HFFc6 (cell line): ENCODE measurements around the gene CCBE1. TPM values are rescaled to one million over a fixed set of nuclear protein-coding genes. Genes with fewer than 3 reads are reported as not detected.
A peak's percentile ranks its signal among the peaks of the same experiment; 100 is the strongest.

Experiments used
- DNase-seq: peaks from one replicate; pipeline ENCODE4 v3.0.0-alpha.2; 2018
- H3K27ac Mint-ChIP-seq: 2 replicates; pipeline ENCODE4 v1.8.0; 2020; ENCODE audit warnings: mild to moderate bottlenecking, mixed read lengths
- H3K27me3 Mint-ChIP-seq: 2 replicates; pipeline ENCODE4 v1.8.0; 2021; ENCODE audit warnings: mild to moderate bottlenecking, moderate library complexity, mixed read lengths; ENCODE audit not compliant: insufficient read depth
- H3K36me3 Mint-ChIP-seq: 2 replicates; pipeline ENCODE4 v1.8.0; 2021; ENCODE audit warnings: low read depth, mixed read lengths
- H3K4me1 Mint-ChIP-seq: 2 replicates; pipeline ENCODE4 v1.8.0; 2020; ENCODE audit warnings: low read depth, mixed read lengths
- H3K4me3 Mint-ChIP-seq: 2 replicates; pipeline ENCODE4 v1.8.0; 2020; ENCODE audit warnings: mild to moderate bottlenecking, moderate library complexity, mixed read lengths
- H3K9me3 Mint-ChIP-seq: 2 replicates; pipeline ENCODE4 v1.8.0; 2020; ENCODE audit warnings: mild to moderate bottlenecking, mixed read lengths
- total RNA-seq, 6 experiments: library from RNA; stranded (reverse); fragmentation: NEBNext Ultra II Directional; extraction: Animal tissue kit (Norgen Biotek cat#: 25700); gene quantifications; 2 replicates in 1 of 6; 3 replicates in 5 of 6; pipeline ENCODE4 v1.2.3, GENCODE V29; 2021
- TF ChIP-seq, protein P1 (sequence below): fragments of 200-600 bp; sonication (generic); IDR thresholded peaks from 2 replicates; pipeline ENCODE4 v1.5.0; 2021; ENCODE audit warnings: antibody characterized with exemption, mild to moderate bottlenecking

The CCBE1 gene
- total RNA-seq, 6 experiments from 2014 or later, result 161 to 223 (median 206) TPM

DNA sequence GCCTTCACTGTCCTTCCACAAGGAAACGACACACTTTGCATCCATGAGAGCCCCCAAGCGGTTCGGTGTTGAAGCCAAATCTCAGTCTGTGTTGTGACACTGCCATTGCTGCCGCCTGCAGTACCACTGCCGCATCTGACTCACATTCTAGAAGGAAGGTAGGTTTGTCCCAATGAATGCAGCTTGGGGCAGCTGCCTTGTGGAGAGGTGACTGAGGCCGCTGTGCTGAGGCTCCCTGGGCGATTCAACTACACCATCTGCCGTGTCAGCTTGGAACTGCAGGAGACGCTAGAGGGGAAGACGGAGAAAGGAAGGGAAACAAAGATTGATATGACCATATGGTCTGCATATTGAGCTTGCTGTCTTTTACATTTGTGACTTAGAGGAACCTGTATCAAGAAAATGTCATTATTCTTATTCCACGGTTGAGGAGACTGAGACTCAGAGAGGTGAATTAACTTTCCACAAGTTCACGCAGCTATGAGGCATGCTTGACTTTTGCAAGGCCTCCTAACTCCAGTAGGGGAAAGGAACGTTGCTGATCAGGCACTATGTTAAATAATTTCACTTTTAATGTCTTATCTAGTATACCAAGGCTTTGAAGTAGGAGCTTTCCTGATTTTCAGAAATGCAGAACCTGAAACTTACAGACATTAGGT is 294.7 kb downstream of the CCBE1 start:
- H3K4me1 Mint-ChIP-seq, result peaks cover 18% of the 10 kb centered on the region
- peak; percentile 51 for DNase-seq
- no peaks in the 10 kb centered on the region for H3K27me3 Mint-ChIP-seq
- H3K4me3 Mint-ChIP-seq, result no peak overlapping the region
- H3K27ac Mint-ChIP-seq, result no peak overlapping the region
- no peaks in the 10 kb centered on the region for H3K9me3 Mint-ChIP-seq
- TF ChIP-seq, protein P1, sequence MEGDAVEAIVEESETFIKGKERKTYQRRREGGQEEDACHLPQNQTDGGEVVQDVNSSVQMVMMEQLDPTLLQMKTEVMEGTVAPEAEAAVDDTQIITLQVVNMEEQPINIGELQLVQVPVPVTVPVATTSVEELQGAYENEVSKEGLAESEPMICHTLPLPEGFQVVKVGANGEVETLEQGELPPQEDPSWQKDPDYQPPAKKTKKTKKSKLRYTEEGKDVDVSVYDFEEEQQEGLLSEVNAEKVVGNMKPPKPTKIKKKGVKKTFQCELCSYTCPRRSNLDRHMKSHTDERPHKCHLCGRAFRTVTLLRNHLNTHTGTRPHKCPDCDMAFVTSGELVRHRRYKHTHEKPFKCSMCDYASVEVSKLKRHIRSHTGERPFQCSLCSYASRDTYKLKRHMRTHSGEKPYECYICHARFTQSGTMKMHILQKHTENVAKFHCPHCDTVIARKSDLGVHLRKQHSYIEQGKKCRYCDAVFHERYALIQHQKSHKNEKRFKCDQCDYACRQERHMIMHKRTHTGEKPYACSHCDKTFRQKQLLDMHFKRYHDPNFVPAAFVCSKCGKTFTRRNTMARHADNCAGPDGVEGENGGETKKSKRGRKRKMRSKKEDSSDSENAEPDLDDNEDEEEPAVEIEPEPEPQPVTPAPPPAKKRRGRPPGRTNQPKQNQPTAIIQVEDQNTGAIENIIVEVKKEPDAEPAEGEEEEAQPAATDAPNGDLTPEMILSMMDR, result peak; percentile 90
- no peaks in the 10 kb centered on the region for H3K36me3 Mint-ChIP-seq

DNA sequence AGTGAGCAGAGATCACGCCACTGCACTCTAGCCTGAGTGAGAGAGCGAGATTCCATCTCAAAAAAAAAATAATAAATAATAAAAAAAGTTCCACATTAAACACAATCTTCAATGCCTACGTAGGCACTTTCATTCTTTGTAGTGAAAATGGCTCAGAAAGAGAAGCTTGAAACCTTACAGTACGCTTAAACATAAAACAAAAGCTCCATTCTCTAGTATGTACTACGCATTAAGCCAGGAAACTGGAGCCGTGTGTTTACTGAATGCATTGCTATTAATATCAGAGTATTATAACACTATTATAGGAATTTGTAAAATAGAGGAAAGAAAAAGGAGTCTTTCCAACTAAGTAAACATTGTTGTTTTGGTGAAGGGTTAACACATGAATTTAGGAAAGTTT is 296.8 kb downstream of the CCBE1 start:
- no peak overlapping the region for H3K27ac Mint-ChIP-seq
- H3K36me3 Mint-ChIP-seq, result no peaks in the 10 kb centered on the region
- H3K9me3 Mint-ChIP-seq, result no peaks in the 10 kb centered on the region

DNA sequence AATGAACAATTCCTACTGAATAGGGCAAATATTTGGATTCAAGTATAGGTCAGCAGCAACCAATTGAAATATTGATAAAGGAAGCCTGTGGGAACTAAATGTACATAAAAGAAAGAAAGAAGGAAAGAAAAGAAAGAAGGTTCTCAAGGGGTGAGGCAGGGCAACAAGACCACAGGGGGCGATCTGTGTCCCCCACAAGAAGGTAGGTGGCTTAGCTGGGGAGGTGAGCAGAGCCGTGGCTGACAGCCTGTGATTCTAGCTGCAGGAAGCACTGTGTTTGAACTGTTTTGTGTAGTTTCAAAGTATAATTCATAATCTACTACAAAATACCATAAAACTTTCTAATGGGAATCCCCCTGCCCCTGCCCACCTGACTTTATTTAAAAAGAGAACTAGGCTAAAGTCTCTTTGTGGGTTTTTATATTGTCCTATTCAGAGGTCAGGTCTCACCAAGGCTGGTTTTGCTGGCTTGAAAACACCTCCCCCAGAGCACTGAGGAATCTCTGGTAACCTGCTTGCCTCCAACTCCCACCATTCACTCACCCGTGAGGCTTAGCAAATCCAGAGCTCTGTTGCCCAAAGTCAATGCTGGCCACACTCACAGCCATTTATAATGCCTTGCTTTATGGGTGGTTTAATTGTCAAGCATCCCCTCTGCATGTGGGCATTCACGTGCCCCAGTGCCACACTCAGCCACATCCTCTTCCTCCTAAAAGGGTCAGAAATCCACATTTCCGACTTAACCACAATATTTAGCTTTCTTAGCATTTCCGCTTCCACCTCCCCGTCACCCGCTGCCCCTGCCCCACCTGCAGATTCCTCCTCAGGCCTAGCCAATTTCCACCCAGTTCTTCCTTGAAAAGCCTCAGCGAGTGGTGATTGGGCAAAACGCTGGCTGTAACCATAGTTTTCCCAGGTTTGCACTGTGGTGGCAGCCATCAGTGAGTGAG is 301.7 kb downstream of the CCBE1 start:
- peaks cover 7% of the 10 kb centered on the region; the same call in 1 of the 2 replicates for H3K36me3 Mint-ChIP-seq
- H3K4me1 Mint-ChIP-seq, result no peaks in the 10 kb centered on the region
- TF ChIP-seq, protein P1, result no peak
- peaks cover 2% of the 10 kb centered on the region; the same call in 1 of the 2 replicates for H3K27me3 Mint-ChIP-seq
- H3K27ac Mint-ChIP-seq, result no peak overlapping the region
- H3K4me3 Mint-ChIP-seq, result no peak overlapping the region
- no peak for DNase-seq
- H3K9me3 Mint-ChIP-seq, result no peaks in the 10 kb centered on the region

More for the DNA sequence above, 296.8 kb downstream of the CCBE1 start:
- peaks cover 18% of the 10 kb centered on the region for H3K4me1 Mint-ChIP-seq
- peaks cover 2% of the 10 kb centered on the region; the same call in 1 of the 2 replicates for H3K27me3 Mint-ChIP-seq
- TF ChIP-seq, protein P1, result no peak
- DNase-seq, result no peak
- H3K4me3 Mint-ChIP-seq, result no peak overlapping the region

DNA sequence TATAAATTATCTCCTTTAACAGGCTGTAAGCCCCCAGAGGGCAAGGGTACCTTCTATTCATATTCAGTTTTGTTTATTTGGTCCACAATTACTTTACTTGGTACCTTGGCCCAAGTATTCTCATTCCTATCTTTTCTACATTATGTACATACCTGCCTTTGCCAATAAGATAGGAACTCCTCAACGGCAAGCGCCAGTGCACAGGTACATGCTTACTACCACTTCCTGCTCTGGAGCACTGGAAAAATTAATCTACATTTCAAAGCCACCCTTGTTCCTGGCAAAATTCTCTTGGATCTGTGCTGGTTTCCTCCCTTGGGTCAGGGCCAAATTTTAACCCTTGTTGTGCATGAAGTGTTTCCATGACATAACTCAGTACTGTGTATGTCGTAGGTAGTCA is 303.8 kb downstream of the CCBE1 start:
- Mint-ChIP-seq H3K4me3 (no peak overlapping the region), H3K36me3 (peaks cover 7% of the 10 kb centered on the region; the same call in 1 of the 2 replicates), H3K27me3 (peaks cover 2% of the 10 kb centered on the region; the same call in 1 of the 2 replicates), H3K27ac (no peak overlapping the region), H3K4me1 (peaks cover 6% of the 10 kb centered on the region; the same call in 1 of the 2 replicates), H3K9me3 (no peaks in the 10 kb centered on the region)
- DNase-seq, result no peak
- TF ChIP-seq, protein P1, result no peak

DNA sequence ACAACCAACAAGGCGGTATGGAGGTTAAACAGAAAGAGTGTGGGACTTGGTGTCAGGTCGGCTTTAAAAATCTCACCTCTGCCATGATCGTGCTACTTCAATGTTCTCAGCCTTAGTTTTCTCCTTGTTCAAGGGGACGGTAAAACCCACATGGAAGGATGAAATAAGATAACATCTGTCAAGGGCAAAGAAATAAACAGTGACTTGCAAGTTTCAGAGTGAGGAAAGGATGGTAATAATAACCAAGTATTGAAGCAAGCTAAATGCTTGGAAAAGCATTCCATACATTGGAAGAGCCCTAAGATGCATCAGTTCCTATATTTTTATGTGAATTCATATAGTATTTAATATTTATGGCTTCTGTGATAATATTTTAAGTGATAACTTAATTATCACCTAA is 308.4 kb downstream of the CCBE1 start:
- no peak overlapping the region for H3K27ac Mint-ChIP-seq
- peaks cover 3% of the 10 kb centered on the region for H3K27me3 Mint-ChIP-seq
- H3K9me3 Mint-ChIP-seq, result no peaks in the 10 kb centered on the region
- peaks cover 7% of the 10 kb centered on the region; the same call in 1 of the 2 replicates for H3K36me3 Mint-ChIP-seq
- H3K4me3 Mint-ChIP-seq, result no peak overlapping the region
- no peak for DNase-seq
- peaks cover 6% of the 10 kb centered on the region; the same call in 1 of the 2 replicates for H3K4me1 Mint-ChIP-seq
- TF ChIP-seq, protein P1, result no peak
